K562 (cell line): ENCODE measurements around the gene KIF26B. TPM values are rescaled to one million over a fixed set of nuclear protein-coding genes. Genes with fewer than 3 reads are reported as not detected.

ENCODE experiments used
- ATAC-seq: fragments of 200-7000 bp; cut with Tn5 transposase; 3 replicates; pipeline ENCODE4 v1.9.1; 2020; ENCODE audit warnings: moderate library complexity
- BruUV-seq: library from RNA; stranded (reverse); fragments of 400-500 nt; replicated peaks from 2 replicates; lab custom pipeline; 2021; lab: Mats Ljungman, UMichigan
- CTCF ChIA-PET: fragments of 300-600 bp; formaldehyde crosslinking; extraction: SDS; loops from one replicate; lab custom pipeline; 2021; ENCODE audit warnings: low intra/inter-chr PET ratio; lab: Yijun Ruan, JAX
- POLR2A ChIA-PET: fragments of 300-600, 350-650 bp; sonication (Branson Sonifier 250); formaldehyde crosslinking; extraction: SDS; loops from one replicate; lab custom pipeline; 2021; ENCODE audit warnings: antibody characterized with exemption, inconsistent platforms; lab: Yijun Ruan, JAX
- DNase-seq, 4 experiments: peaks; one replicate each; pipeline versions ENCODE4 v3.0.0 to v3.0.0-alpha.2; 2011 to 2018; ENCODE audit warnings: low spot score in 3 of 4, mixed read lengths in 3 of 4; ENCODE audit errors: extremely low read depth in 1 of 4
- FAIRE-seq: peaks from 2 replicates; lab custom pipeline; 2011; peaks lifted over from hg19 to GRCh38; lab: Jason Lieb, UNC
- H2AFZ ChIP-seq: 2 replicates; pipeline ENCODE4 v1.6.0; 2011; ENCODE audit warnings: low read depth, low read length, control low read depth, inconsistent platforms
- H3K27ac ChIP-seq: fragments of 200-600 bp; 3 replicates; pipeline ENCODE4 v1.8.0; 2011; ENCODE audit warnings: low read depth, mild to moderate bottlenecking, control low read depth, inconsistent platforms, low read length, moderate library complexity, mixed read lengths; ENCODE audit errors: extremely low read depth
- H3K27me3 ChIP-seq, 2 experiments: fragments of 300-600 bp in 1 of 2; 2 replicates in 1 of 2; 3 replicates in 1 of 2; pipeline versions ENCODE4 v1.6.0 to v1.8.0; 2011; ENCODE audit warnings: inconsistent platforms in 2 of 2, low read length in 2 of 2, mild to moderate bottlenecking in 1 of 2, mixed read lengths in 1 of 2, moderate library complexity in 1 of 2; ENCODE audit not compliant: control insufficient read depth in 2 of 2, insufficient read depth in 2 of 2
- H3K36me3 ChIP-seq: fragments of 300-600 bp; 3 replicates; pipeline ENCODE4 v1.8.0; 2011; ENCODE audit warnings: mild to moderate bottlenecking, low read length, inconsistent platforms; ENCODE audit not compliant: control insufficient read depth, insufficient read depth
- H3K4me1 ChIP-seq, 2 experiments: fragments of 200-600 bp in 1 of 2; replicated peaks in 1 of 2; 2 replicates in 1 of 2; 3 replicates in 1 of 2; pipeline versions ENCODE4 v1.5.1 to v1.8.0; 2011; ENCODE audit warnings: inconsistent platforms in 2 of 2, low read length in 2 of 2, mild to moderate bottlenecking in 1 of 2, mixed read lengths in 1 of 2, moderate library complexity in 1 of 2; ENCODE audit not compliant: control insufficient read depth in 2 of 2, insufficient read depth in 2 of 2
- H3K4me2 ChIP-seq: 2 replicates; pipeline ENCODE4 v1.6.1; 2011; ENCODE audit warnings: low read length, control low read depth, inconsistent platforms, mixed read lengths; ENCODE audit not compliant: insufficient read depth
- H3K4me3 ChIP-seq: fragments of 200-600 bp; sonication (generic), shearing (Covaris generic); 2 replicates; pipeline ENCODE4 v1.5.1; 2016; ENCODE audit warnings: control low read depth, inconsistent platforms
- H3K79me2 ChIP-seq: fragments of 200-600 bp; 3 replicates; pipeline ENCODE4 v1.8.0; 2011; ENCODE audit warnings: low read length, inconsistent platforms; ENCODE audit not compliant: control insufficient read depth, insufficient read depth
- H3K9ac ChIP-seq, 2 experiments: 2 replicates each; pipeline versions ENCODE4 v1.6.0 to v1.6.1; 2011; ENCODE audit warnings: low read depth in 2 of 2, low read length in 2 of 2, control low read depth in 1 of 2, inconsistent platforms in 1 of 2, mild to moderate bottlenecking in 1 of 2, mixed read lengths in 1 of 2; ENCODE audit not compliant: insufficient read depth in 1 of 2
- H3K9me1 ChIP-seq: one replicate; pipeline ENCODE4 v1.6.0; 2011; ENCODE audit warnings: inconsistent platforms, mild to moderate bottlenecking, low read length, moderate library complexity; ENCODE audit not compliant: control insufficient read depth, insufficient read depth
- H3K9me3 ChIP-seq: replicated peaks from 2 replicates; pipeline ENCODE4 v1.5.1; 2011; ENCODE audit warnings: low read depth, low read length, inconsistent platforms; ENCODE audit not compliant: control insufficient read depth, insufficient read depth
- H4K20me1 ChIP-seq: replicated peaks from 2 replicates; pipeline ENCODE4 v1.6.1; 2011; ENCODE audit warnings: low read length, inconsistent platforms, mixed read lengths; ENCODE audit not compliant: control insufficient read depth, insufficient read depth
- ADNP ChIP-seq: fragments of 200-800 bp; sonication (Bioruptor generic); IDR thresholded peaks from 2 replicates; pipeline ENCODE4 v1.6.1; 2016; ENCODE audit warnings: missing genetic modification characterization, missing compliant biosample characterization
- CTCFL ChIP-seq: IDR thresholded peaks from 2 replicates; pipeline ENCODE4 v1.6.1; 2011; ENCODE audit warnings: borderline replicate concordance, low read depth, mild to moderate bottlenecking, moderate library complexity, low read length; ENCODE audit not compliant: insufficient read depth, poor library complexity, severe bottlenecking
- EP400 ChIP-seq: fragments of 450-650 bp; IDR thresholded peaks from 2 replicates; pipeline ENCODE4 v1.6.1; 2017; ENCODE audit warnings: antibody characterized with exemption, mild to moderate bottlenecking, moderate library complexity
- HLTF ChIP-seq: fragments of 450-650 bp; IDR thresholded peaks from 2 replicates; pipeline ENCODE4 v1.6.1; 2016
- IFI16 ChIP-seq: fragments of 250-450 bp; sonication (Bioruptor Pico); IDR thresholded peaks from 2 replicates; pipeline ENCODE4 v2.1.2; 2022; ENCODE audit warnings: mild to moderate bottlenecking, inconsistent platforms
- IRF2 ChIP-seq: sonication (generic); formaldehyde crosslinking; IDR thresholded peaks from 2 replicates; pipeline ENCODE4 v1.8.1; 2022; ENCODE audit warnings: mild to moderate bottlenecking, missing genetic modification reagents
- JUN ChIP-seq, 2 experiments: sonication (generic) in 1 of 2; formaldehyde crosslinking in 1 of 2; IDR thresholded peaks; 2 replicates each; pipeline versions ENCODE4 v1.6.1 to v1.8.0; 2012 to 2022; ENCODE audit warnings: borderline replicate concordance in 2 of 2, mild to moderate bottlenecking in 2 of 2, improper control_type of control experiment in 1 of 2, low read depth in 1 of 2, low read length in 1 of 2, missing genetic modification reagents in 1 of 2
- MTA3 ChIP-seq: fragments of 450-650 bp; formaldehyde crosslinking; IDR thresholded peaks from 2 replicates; pipeline ENCODE4 v1.6.1; 2017; ENCODE audit warnings: mild to moderate bottlenecking, borderline replicate concordance
- NFE2 ChIP-seq: IDR thresholded peaks from 2 replicates; pipeline ENCODE4 v1.6.1; 2014; ENCODE audit warnings: antibody characterized with exemption, low read depth
- NONO ChIP-seq, 2 experiments: fragments of 200-400 bp in 1 of 2; fragments of 450-650 bp in 1 of 2; formaldehyde crosslinking in 1 of 2; IDR thresholded peaks; 2 replicates each; pipeline ENCODE4 v1.6.1; 2017; ENCODE audit warnings: low read depth in 2 of 2, mild to moderate bottlenecking in 2 of 2, moderate library complexity in 2 of 2, low read length in 1 of 2
- PCBP1 ChIP-seq: fragments of 200-400 bp; formaldehyde crosslinking; IDR thresholded peaks from 2 replicates; pipeline ENCODE4 v1.6.1; 2018; ENCODE audit warnings: mild to moderate bottlenecking, low read depth, low read length; ENCODE audit not compliant: poor library complexity, severe bottlenecking
- PHTF2 ChIP-seq: fragments of 250-450 bp; sonication (Bioruptor Pico); IDR thresholded peaks from 2 replicates; pipeline ENCODE4 v1.5.0; 2021; ENCODE audit warnings: mild to moderate bottlenecking
- RBM17 ChIP-seq: fragments of 200-400 bp; formaldehyde crosslinking; IDR thresholded peaks from 2 replicates; pipeline ENCODE4 v1.6.1; 2017; ENCODE audit warnings: low read depth, mild to moderate bottlenecking, low read length, borderline replicate concordance
- SP1 ChIP-seq: sonication (generic); formaldehyde crosslinking; IDR thresholded peaks from 2 replicates; pipeline ENCODE4 v1.8.1; 2022; ENCODE audit warnings: mild to moderate bottlenecking, missing genetic modification reagents
- ZEB2 ChIP-seq: fragments of 450-650 bp; IDR thresholded peaks from 2 replicates; pipeline ENCODE4 v1.6.1; 2016
- ZNF224 ChIP-seq: sonication (generic); formaldehyde crosslinking; IDR thresholded peaks from 2 replicates; pipeline ENCODE4 v1.8.0; 2022; ENCODE audit warnings: mild to moderate bottlenecking, missing genetic modification reagents
- ZZZ3 ChIP-seq: fragments of 450-650 bp; IDR thresholded peaks from 2 replicates; pipeline ENCODE4 v1.6.1; 2016; ENCODE audit warnings: antibody characterized with exemption, mild to moderate bottlenecking, moderate library complexity
- WGBS: fragments of 100-300 bp; shearing (Covaris generic); methylation state at CpG from one replicate; pipeline ENCODE4 v1.1.6; 2016; ENCODE audit warnings: low coverage, mixed read lengths; ENCODE audit not compliant: insufficient coverage; ENCODE audit errors: missing lambda C conversion rate; 5-methylcytosine and 5-hydroxymethylcytosine counted together
- in situ Hi-C: fragments of 300-500 bp; cut with MboI; formaldehyde crosslinking; loops from 4 replicates; pipeline ENCODE4 v1.15.0; 2018; ENCODE audit warnings: inconsistent platforms, mixed read lengths
- intact Hi-C: fragments of 100-400 bp; cut with micrococcal nuclease; formaldehyde crosslinking; loops from 2 replicates; pipeline ENCODE4 v1.14.2; 2022
- polyA plus RNA-seq, 8 experiments: library from polyadenylated mRNA; depleted of rRNA in 4 of 8; stranded (reverse) in 5 of 8; unstranded in 3 of 8; fragments of >200 nt; fragmentation: Nextera tagmentation in 2 of 8; fragmentation: Illumina TruSeq in 1 of 8; extraction: Ambion mirVana in 2 of 8; extraction: Trizol in 1 of 8; gene quantifications; 2 replicates each; pipeline versions ENCODE4 v1.2.1 to v1.2.3, GENCODE V29; 2011 to 2014; ENCODE audit warnings: inconsistent platforms in 1 of 8, missing spikeins in 1 of 8
- total RNA-seq, 7 experiments: library from RNA; depleted of rRNA in 6 of 7; stranded (reverse); fragments of >200 nt in 6 of 7; fragmentation: Illumina TruSeq in 2 of 7; extraction: Trizol in 2 of 7; gene quantifications; 2 replicates each; pipeline versions ENCODE4 v1.2.1 to v1.2.3, GENCODE V29; 2011 to 2021; ENCODE audit warnings: low replicate concordance in 1 of 7
- TF ChIP-seq, protein P1 (sequence below): sonication (generic); formaldehyde crosslinking; IDR thresholded peaks from 2 replicates; pipeline ENCODE4 v1.8.1; 2023; ENCODE audit warnings: mild to moderate bottlenecking, missing genetic modification reagents, moderate library complexity
- TF ChIP-seq, protein P2 (sequence below): fragments of 450-650 bp; formaldehyde crosslinking; IDR thresholded peaks from 2 replicates; pipeline ENCODE4 v1.4.0; 2022; ENCODE audit warnings: missing genetic modification characterization

KIF26B gene
- total and polyA plus RNA-seq, 9 of the 15 experiments (the other 6 are each of a cell fraction or from before 2014, with no cell fraction given): 0.02 to 0.08 (median 0.03) TPM; not detected in 6

GRCh38 chr1:245464290-245464689, 309.5 kb downstream of the KIF26B start:
- Histone ChIP-seq H3K4me2 (no peak overlapping the region), H3K36me3 (no peaks in the 10 kb centered on the region), H2AFZ (no peak overlapping the region), H3K9me3 (no peaks in the 10 kb centered on the region), H3K9me1 (no peaks in the 10 kb centered on the region), H3K27me3 (peaks cover 29 to 66% of the 10 kb centered on the region in 2 experiments), H3K4me3 (no peak overlapping the region), H4K20me1 (peaks cover 4% of the 10 kb centered on the region; the same call in 1 of the 2 replicates), H3K4me1 (peaks cover 0 to 4% of the 10 kb centered on the region in 2 experiments; a peak in 1 of 5 replicates), H3K9ac (no peak overlapping the region), H3K27ac (no peak overlapping the region), H3K79me2 (no peaks in the 10 kb centered on the region)
- CTCF ChIA-PET: no interaction called here
- ATAC-seq (no peak), DNase-seq (no peak), FAIRE-seq (peak; percentile 71)
- no TSS peak for BruUV-seq
- WGBS: 3% methylated on average over 15 of the region's 15 CpGs
- POLR2A ChIA-PET: no interaction called here
- intact Hi-C loops (no loop called here), in situ Hi-C loops (no loop called here)
- TF ChIP-seq JUN (IDR thresholded peaks at IDR 0.05; ENCODE audit: borderline replicate concordance, low read depth, low read length) (no peak), JUN (CRISPR knock-in tag; IDR thresholded peaks at IDR 0.05; ENCODE audit: borderline replicate concordance) (no peak), ADNP (tag) (no peak), CTCFL (no peak), IRF2 (CRISPR knock-in tag) (0 out of 2 replicates have a peak, but pooled peaks have one; percentile 34), NONO (IDR thresholded peaks at IDR 0.05; ENCODE audit: low read depth in 2 of 2, low read length in 1 of 2) (no peak), PHTF2 (no peak), HLTF (no peak), NFE2 (no peak), MTA3 (no peak), EP400 (no peak), SP1 (CRISPR knock-in tag) (no peak), ZNF224 (no peak), ZEB2 (no peak), ZZZ3 (no peak), RBM17 (no peak), IFI16 (CRISPR knock-in tag) (no peak), PCBP1 (no peak)
- TF ChIP-seq, protein P1, sequence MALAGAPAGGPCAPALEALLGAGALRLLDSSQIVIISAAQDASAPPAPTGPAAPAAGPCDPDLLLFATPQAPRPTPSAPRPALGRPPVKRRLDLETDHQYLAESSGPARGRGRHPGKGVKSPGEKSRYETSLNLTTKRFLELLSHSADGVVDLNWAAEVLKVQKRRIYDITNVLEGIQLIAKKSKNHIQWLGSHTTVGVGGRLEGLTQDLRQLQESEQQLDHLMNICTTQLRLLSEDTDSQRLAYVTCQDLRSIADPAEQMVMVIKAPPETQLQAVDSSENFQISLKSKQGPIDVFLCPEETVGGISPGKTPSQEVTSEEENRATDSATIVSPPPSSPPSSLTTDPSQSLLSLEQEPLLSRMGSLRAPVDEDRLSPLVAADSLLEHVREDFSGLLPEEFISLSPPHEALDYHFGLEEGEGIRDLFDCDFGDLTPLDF (CRISPR knock-in tag): no peak
- TF ChIP-seq, protein P2, sequence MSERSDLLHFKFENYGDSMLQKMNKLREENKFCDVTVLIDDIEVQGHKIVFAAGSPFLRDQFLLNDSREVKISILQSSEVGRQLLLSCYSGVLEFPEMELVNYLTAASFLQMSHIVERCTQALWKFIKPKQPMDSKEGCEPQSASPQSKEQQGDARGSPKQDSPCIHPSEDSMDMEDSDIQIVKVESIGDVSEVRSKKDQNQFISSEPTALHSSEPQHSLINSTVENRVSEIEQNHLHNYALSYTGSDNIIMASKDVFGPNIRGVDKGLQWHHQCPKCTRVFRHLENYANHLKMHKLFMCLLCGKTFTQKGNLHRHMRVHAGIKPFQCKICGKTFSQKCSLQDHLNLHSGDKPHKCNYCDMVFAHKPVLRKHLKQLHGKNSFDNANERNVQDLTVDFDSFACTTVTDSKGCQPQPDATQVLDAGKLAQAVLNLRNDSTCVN: 0 out of 2 replicates have a peak, but pooled peaks have one; percentile 16
